ENCODE data around the gene FRRS1L. TPM values are rescaled to one million over a fixed set of nuclear protein-coding genes. Genes with fewer than 3 reads are reported as not detected.

Gene FRRS1L
- total and polyA plus RNA-seq, 2 of the 4 experiments (the other 2 are of a cell fraction) = under 0.01 to 0.05 TPM

DNA sequence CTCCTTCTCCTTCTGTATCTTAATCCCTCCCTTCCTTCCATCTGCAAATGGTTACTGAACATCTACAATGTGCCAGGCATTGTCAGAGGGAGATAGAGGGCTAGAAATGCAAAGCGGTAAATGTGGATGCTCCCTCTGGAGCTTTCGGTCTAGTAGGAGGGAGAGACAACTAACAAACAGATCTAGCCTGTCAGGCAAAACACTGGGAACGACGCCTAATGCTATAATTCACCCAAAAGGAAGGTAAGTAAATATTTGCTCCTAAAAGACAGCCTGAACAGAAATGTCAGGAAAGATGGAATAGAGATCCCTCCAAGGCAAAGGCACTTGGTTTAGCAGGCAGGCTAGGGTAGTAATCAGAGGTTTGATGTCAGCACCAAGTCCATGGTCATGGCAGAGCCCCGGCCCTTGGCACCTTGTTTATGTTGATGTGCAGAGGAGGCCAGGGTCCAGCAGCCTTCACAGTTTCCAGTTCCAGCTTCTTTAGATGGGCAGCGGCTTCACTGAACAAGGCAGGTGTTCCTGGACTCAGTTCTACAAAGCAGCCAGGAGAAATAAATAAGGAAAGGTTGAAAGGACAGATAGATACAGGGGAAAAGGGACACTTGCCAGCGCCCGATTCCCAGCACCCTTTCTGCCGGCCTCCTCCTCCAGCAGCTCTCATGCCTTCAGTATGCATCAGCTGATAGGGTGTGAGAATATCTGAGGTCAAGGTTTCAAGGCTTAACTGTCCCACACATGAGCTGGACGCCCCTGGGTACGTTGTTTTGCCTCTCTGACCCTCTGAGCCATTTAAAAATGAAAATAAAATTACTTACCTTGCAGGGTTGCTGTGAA, 46.5 kb upstream of the FRRS1L start:
- WGBS, 2 experiments (ENCODE audit: extremely low coverage in 2 of 2, insufficient read length in 1 of 2) = 50% methylated on average over 2 of the region's 11 CpGs; no CpG with 5 or more reads in 1 of the 2 experiments
- ChIA-PET CTCF (no interaction called here), POLR2A (ENCODE audit: unreplicated experiment) (no interaction called here)
- H3K4me2 ChIP-seq (ENCODE audit: low read depth, low read length) = no peak overlapping the region
- no TSS peak for BruUV-seq (replicated peaks)
- no peak overlapping the region for H3K56ac ChIP-seq (ENCODE audit: extremely low read depth, insufficient read depth, low read length)
- H3K23ac ChIP-seq (ENCODE audit: low read depth, low read length) = no peak overlapping the region
- peaks cover 25% of the 10 kb centered on the region for H3K27me3 ChIP-seq (ENCODE audit: control insufficient read depth, insufficient read depth, low read length)
- no peak overlapping the region for H3K9ac ChIP-seq (ENCODE audit: low read depth, low read length)
- no peaks in the 10 kb centered on the region for H3K9me3 ChIP-seq (ENCODE audit: control insufficient read depth, insufficient read depth, low read length)
- dilution Hi-C loops (cut with HindIII; ENCODE audit: low sequenced_read_pairs, unreplicated experiment) (no loop called here), in situ Hi-C loops (cut with MboI; ENCODE audit: low sequenced_read_pairs) (no loop called here), intact Hi-C loops (cut with micrococcal nuclease) (loop anchor here (10.0 kb wide), 1 partner anchor 61 kb away; no protein-coding TSS in a partner anchor)
- no peak overlapping the region for H3K14ac ChIP-seq (replicated peaks; ENCODE audit: low read depth, low read length)
- no peaks in the 10 kb centered on the region for H3K79me1 ChIP-seq (ENCODE audit: low read depth in 1 of 2, low read length in 2 of 2)
- H3K36me3 ChIP-seq (ENCODE audit: control insufficient read depth, insufficient read depth, low read length) = no peaks in the 10 kb centered on the region
- H4K5ac ChIP-seq (ENCODE audit: low read depth, low read length) = no peak overlapping the region
- no peak overlapping the region for H4K8ac ChIP-seq (ENCODE audit: low read depth in 2 of 2, low read length in 2 of 2)
- no peak overlapping the region for H2BK5ac ChIP-seq (ENCODE audit: low read depth, low read length, poor library complexity, severe bottlenecking)
- H3K27ac ChIP-seq (ENCODE audit: insufficient read depth, low read length) = no peak overlapping the region
- no peak overlapping the region for H3K4ac ChIP-seq (ENCODE audit: low read depth, low read length)
- no peaks in the 10 kb centered on the region for H4K20me1 ChIP-seq (ENCODE audit: insufficient read depth, low read length)
- H2BK120ac ChIP-seq (ENCODE audit: low read depth, low read length) = no peak overlapping the region
- no peak overlapping the region for H2BK20ac ChIP-seq (ENCODE audit: low read depth, low read length)
- DNase-seq = no peak
- no peak overlapping the region for H2AFZ ChIP-seq (replicated peaks; ENCODE audit: low read length, poor library complexity)
- no peak overlapping the region for H2AK5ac ChIP-seq (ENCODE audit: low read depth, low read length)
- no peak overlapping the region for H3K4me3 ChIP-seq (ENCODE audit: insufficient read depth, low read depth, low read length)
- H3K18ac ChIP-seq (ENCODE audit: low read depth, low read length) = no peak overlapping the region
- H4K91ac ChIP-seq (ENCODE audit: insufficient read depth, low read depth, low read length) = no peak overlapping the region
- no peak for ATAC-seq (ENCODE audit: low read depth)
- no peak overlapping the region for H2BK15ac ChIP-seq (ENCODE audit: low read depth, low read length)
- no peaks in the 10 kb centered on the region for H3K4me1 ChIP-seq (ENCODE audit: control insufficient read depth, insufficient read depth, low read length)
- no peaks in the 10 kb centered on the region for H3K9me1 ChIP-seq (ENCODE audit: insufficient read depth, low read length)
- H2AK9ac ChIP-seq (replicated peaks; ENCODE audit: low read depth, low read length, poor library complexity) = no peak overlapping the region
- no peak for TF ChIP-seq USF2 (IDR thresholded peaks at IDR 0.05; ENCODE audit: low read depth, low read length)
- TF ChIP-seq RCOR1 (IDR thresholded peaks at IDR 0.05; ENCODE audit: insufficient replicate concordance, low read length) = no peak
- TF ChIP-seq, protein P1, sequence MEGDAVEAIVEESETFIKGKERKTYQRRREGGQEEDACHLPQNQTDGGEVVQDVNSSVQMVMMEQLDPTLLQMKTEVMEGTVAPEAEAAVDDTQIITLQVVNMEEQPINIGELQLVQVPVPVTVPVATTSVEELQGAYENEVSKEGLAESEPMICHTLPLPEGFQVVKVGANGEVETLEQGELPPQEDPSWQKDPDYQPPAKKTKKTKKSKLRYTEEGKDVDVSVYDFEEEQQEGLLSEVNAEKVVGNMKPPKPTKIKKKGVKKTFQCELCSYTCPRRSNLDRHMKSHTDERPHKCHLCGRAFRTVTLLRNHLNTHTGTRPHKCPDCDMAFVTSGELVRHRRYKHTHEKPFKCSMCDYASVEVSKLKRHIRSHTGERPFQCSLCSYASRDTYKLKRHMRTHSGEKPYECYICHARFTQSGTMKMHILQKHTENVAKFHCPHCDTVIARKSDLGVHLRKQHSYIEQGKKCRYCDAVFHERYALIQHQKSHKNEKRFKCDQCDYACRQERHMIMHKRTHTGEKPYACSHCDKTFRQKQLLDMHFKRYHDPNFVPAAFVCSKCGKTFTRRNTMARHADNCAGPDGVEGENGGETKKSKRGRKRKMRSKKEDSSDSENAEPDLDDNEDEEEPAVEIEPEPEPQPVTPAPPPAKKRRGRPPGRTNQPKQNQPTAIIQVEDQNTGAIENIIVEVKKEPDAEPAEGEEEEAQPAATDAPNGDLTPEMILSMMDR (conservative IDR thresholded peaks at IDR 0.05; ENCODE audit: low read depth, low read length) = no peak
- no peak for TF ChIP-seq MXI1 (IDR thresholded peaks at IDR 0.05; ENCODE audit: borderline replicate concordance, low read depth, low read length)
- TF ChIP-seq MAFK (IDR thresholded peaks at IDR 0.05; ENCODE audit: low read depth, low read length) = no peak
- TF ChIP-seq ELK1 (IDR thresholded peaks at IDR 0.05; ENCODE audit: borderline replicate concordance, low read depth, low read length) = no peak
- no peak for TF ChIP-seq RFX5 (IDR thresholded peaks at IDR 0.05; ENCODE audit: low read depth, low read length)
- TF ChIP-seq FOS (IDR thresholded peaks at IDR 0.05; ENCODE audit: low read depth, low read length) = no peak
- no peak for TF ChIP-seq SMC3 (IDR thresholded peaks at IDR 0.05; ENCODE audit: low read depth, low read length)
- TF ChIP-seq NFE2L2 (IDR thresholded peaks at IDR 0.05; ENCODE audit: low read depth, low read length) = no peak
- TF ChIP-seq RAD21 (IDR thresholded peaks at IDR 0.05; ENCODE audit: low read length) = no peak
- no peak for TF ChIP-seq MAZ (IDR thresholded peaks at IDR 0.05; ENCODE audit: borderline replicate concordance, low read depth, low read length)
- no peak for TF ChIP-seq CHD1 (IDR thresholded peaks at IDR 0.05; ENCODE audit: low read depth, low read length)
- no peak for TF ChIP-seq BHLHE40 (IDR thresholded peaks at IDR 0.05; ENCODE audit: low read depth, low read length)
- no peak for TF ChIP-seq CEBPB (IDR thresholded peaks at IDR 0.05; ENCODE audit: low read depth, low read length)

Measured in IMR-90 (cell line).